OCI-LY1 (cell line): ENCODE measurements around the gene TNIP2.

Source experiments
- EZH2 ChIP-seq: fragments of 200-600 bp; sonication (generic), shearing (Covaris generic); IDR thresholded peaks from 2 replicates; pipeline ENCODE4 v1.8.0; 2017; ENCODE audit warnings: borderline replicate concordance, mixed run types, mild to moderate bottlenecking, antibody characterized with exemption, low read length, moderate library complexity, mixed read lengths
- TF ChIP-seq, protein P1 (sequence below): fragments of 200-600 bp; sonication (generic), shearing (Covaris generic); IDR thresholded peaks from 2 replicates; pipeline ENCODE4 v1.5.1; 2017; ENCODE audit warnings: mild to moderate bottlenecking, antibody characterized with exemption, low read length, moderate library complexity, mixed read lengths

DNA sequence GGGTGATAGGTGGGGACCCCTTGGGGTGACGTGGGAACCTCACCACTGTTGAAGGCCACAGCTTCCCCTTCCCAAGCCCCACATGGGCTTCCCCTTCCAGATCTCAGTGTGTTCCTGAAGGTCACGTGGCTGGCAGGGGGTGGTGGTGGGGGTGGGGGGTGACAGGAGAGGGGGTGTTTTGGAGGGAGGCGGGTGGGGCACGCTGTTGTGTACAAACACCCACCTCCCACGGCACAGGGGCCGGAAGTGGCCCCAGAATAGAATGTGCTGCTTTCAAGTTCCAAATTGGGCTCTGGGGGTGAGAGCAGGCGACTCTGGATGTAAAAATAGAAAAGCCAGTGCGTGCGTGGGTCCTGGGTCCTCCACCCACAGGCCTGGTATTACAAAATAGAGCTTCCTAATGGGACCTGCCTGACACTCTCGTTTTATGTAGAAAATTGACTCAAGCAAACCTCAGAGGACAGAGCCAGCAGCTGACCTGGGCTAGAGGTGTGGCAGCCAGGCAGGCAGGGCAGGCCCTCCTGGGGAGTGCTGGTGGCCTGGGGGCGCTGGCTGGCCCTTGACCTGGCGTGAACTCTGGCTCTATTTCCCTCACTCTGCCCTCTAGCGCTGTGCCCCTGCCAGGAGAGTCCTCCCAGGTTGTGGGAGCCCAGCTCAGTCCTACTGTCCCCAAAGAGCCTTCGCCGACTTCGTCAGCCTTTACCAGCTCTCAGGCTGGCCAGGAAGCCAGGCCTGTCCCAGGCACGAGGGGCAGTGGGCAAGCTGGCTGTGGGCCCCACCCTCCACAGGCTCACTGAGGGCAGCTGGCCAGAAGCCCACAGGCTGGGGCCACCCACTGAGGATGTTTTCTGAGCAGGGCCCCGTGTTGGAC, 31.3 kb upstream of the TNIP2 start:
- TF ChIP-seq, protein P1, sequence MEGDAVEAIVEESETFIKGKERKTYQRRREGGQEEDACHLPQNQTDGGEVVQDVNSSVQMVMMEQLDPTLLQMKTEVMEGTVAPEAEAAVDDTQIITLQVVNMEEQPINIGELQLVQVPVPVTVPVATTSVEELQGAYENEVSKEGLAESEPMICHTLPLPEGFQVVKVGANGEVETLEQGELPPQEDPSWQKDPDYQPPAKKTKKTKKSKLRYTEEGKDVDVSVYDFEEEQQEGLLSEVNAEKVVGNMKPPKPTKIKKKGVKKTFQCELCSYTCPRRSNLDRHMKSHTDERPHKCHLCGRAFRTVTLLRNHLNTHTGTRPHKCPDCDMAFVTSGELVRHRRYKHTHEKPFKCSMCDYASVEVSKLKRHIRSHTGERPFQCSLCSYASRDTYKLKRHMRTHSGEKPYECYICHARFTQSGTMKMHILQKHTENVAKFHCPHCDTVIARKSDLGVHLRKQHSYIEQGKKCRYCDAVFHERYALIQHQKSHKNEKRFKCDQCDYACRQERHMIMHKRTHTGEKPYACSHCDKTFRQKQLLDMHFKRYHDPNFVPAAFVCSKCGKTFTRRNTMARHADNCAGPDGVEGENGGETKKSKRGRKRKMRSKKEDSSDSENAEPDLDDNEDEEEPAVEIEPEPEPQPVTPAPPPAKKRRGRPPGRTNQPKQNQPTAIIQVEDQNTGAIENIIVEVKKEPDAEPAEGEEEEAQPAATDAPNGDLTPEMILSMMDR: no peak
- TF ChIP-seq EZH2: no peak
